ENCODE results near the gene GPRC5C.
A peak's percentile ranks its signal among the peaks of the same experiment; 100 is the strongest.

GPRC5C gene

GRCh38 chr17:74439691-74440567, 8.0 kb downstream of the GPRC5C start:
- peaks cover 33% of the 10 kb centered on the region for H3K4me1 Mint-ChIP-seq
- H3K36me3 Mint-ChIP-seq (ENCODE audit: low read depth) = peaks cover 38% of the 10 kb centered on the region
- H3K9me3 Mint-ChIP-seq = peaks cover 4% of the 10 kb centered on the region
- no peak for TF ChIP-seq CTCF (IDR thresholded peaks at IDR 0.05; ENCODE audit: unreplicated experiment in 3 of 3)
- H3K4me3 Mint-ChIP-seq = no peak overlapping the region
- peaks cover 4% of the 10 kb centered on the region for H3K27me3 Mint-ChIP-seq (ENCODE audit: low read depth)
- no peak overlapping the region for H3K27ac Mint-ChIP-seq

- no peak for TF ChIP-seq CTCF (IDR thresholded peaks at IDR 0.05; ENCODE audit: unreplicated experiment in 3 of 3)
- Mint-ChIP-seq H3K27ac (no peak overlapping the region), H3K4me1 (peaks cover 18% of the 10 kb centered on the region), H3K9me3 (peaks cover 4% of the 10 kb centered on the region), H3K36me3 (ENCODE audit: low read depth) (peaks cover 35% of the 10 kb centered on the region), H3K4me3 (no peak overlapping the region), H3K27me3 (ENCODE audit: low read depth) (peaks cover 4% of the 10 kb centered on the region)
Observed at GRCh38 chr17:74441537-74441936, 9.6 kb downstream of the GPRC5C start.

GRCh38 chr17:74442291-74442669, 10.4 kb downstream of the GPRC5C start:
- H3K36me3 Mint-ChIP-seq (ENCODE audit: low read depth) = peaks cover 29% of the 10 kb centered on the region
- TF ChIP-seq CTCF (IDR thresholded peaks at IDR 0.05; ENCODE audit: unreplicated experiment in 3 of 3) = no peak
- H3K9me3 Mint-ChIP-seq = peaks cover 4% of the 10 kb centered on the region
- peaks cover 19% of the 10 kb centered on the region for H3K4me1 Mint-ChIP-seq
- peaks cover 4% of the 10 kb centered on the region for H3K27me3 Mint-ChIP-seq (ENCODE audit: low read depth)
- no peak overlapping the region for H3K4me3 Mint-ChIP-seq
- H3K27ac Mint-ChIP-seq = peak overlapping the region; percentile 73 to 86 (median 83)

- Mint-ChIP-seq H3K36me3 (ENCODE audit: low read depth) (peaks cover 29% of the 10 kb centered on the region), H3K4me3 (peak overlapping the region in 2 of 3 experiments; percentile 31 to 51), H3K27me3 (ENCODE audit: low read depth) (peaks cover 4% of the 10 kb centered on the region), H3K27ac (peak overlapping the region; percentile 73 to 86 (median 83)), H3K4me1 (peaks cover 24% of the 10 kb centered on the region), H3K9me3 (peaks cover 4% of the 10 kb centered on the region)
- TF ChIP-seq CTCF (IDR thresholded peaks at IDR 0.05; ENCODE audit: unreplicated experiment in 3 of 3) = no peak
Observed at GRCh38 chr17:74442670-74443515, 11.0 kb downstream of the GPRC5C start.

GRCh38 chr17:74443516-74444296, 11.8 kb downstream of the GPRC5C start:
- peaks cover 24% of the 10 kb centered on the region for H3K4me1 Mint-ChIP-seq

More at GRCh38 chr17:74443516-74444296, 11.8 kb downstream of the GPRC5C start:
- TF ChIP-seq CTCF (IDR thresholded peaks at IDR 0.05; ENCODE audit: unreplicated experiment in 3 of 3) = no peak
- peaks cover 24% of the 10 kb centered on the region for H3K36me3 Mint-ChIP-seq (ENCODE audit: low read depth)
- H3K27me3 Mint-ChIP-seq (ENCODE audit: low read depth) = peaks cover 4% of the 10 kb centered on the region
- peaks cover 1% of the 10 kb centered on the region for H3K9me3 Mint-ChIP-seq
- peak overlapping the region; percentile 51 to 86 (median 73) for H3K27ac Mint-ChIP-seq
- H3K4me3 Mint-ChIP-seq = peak overlapping the region in 2 of 3 experiments; percentile 7 to 8
